MM.1S (cell line): ENCODE data around the gene PFN2.
"Not testable (repeated sequence)": the region's sequence is repeated elsewhere in the genome, so short reads cannot be mapped to it uniquely, and the experiment has no call there.

Experiments
- DNase-seq: peaks from one replicate; pipeline ENCODE4 v3.0.0-alpha.2; 2015
- H2AFZ ChIP-seq: fragments of 300-600 bp; sonication (generic); 2 replicates; pipeline ENCODE4 v1.6.0; 2016; ENCODE audit warnings: antibody characterized with exemption, low read length
- H3F3A ChIP-seq: fragments of 300-600 bp; sonication (generic); 2 replicates; pipeline ENCODE4 v1.6.1; 2016; ENCODE audit warnings: mild to moderate bottlenecking, antibody characterized with exemption, low read length, moderate library complexity, mixed read lengths; ENCODE audit not compliant: insufficient read depth
- H3K27ac ChIP-seq: fragments of 300-600 bp; sonication (generic); 2 replicates; pipeline ENCODE4 v1.5.1; 2016; ENCODE audit warnings: mild to moderate bottlenecking, low read length
- H3K27me3 ChIP-seq: fragments of 300-600 bp; sonication (generic); replicated peaks from 2 replicates; pipeline ENCODE4 v1.6.0; 2016; ENCODE audit warnings: low read length; ENCODE audit not compliant: insufficient read depth
- H3K36me3 ChIP-seq: fragments of 300-600 bp; sonication (generic); replicated peaks from 2 replicates; pipeline ENCODE4 v1.6.1; 2016; ENCODE audit warnings: mild to moderate bottlenecking, low read length, mixed read lengths; ENCODE audit not compliant: insufficient read depth
- H3K4me1 ChIP-seq: fragments of 300-600 bp; sonication (generic); 2 replicates; pipeline ENCODE4 v1.6.1; 2016; ENCODE audit warnings: low read length, mixed read lengths
- H3K4me2 ChIP-seq: fragments of 300-600 bp; sonication (generic); 2 replicates; pipeline ENCODE4 v1.6.0; 2016; ENCODE audit warnings: low read depth, low read length
- H3K4me3 ChIP-seq: fragments of 300-600 bp; sonication (generic); 2 replicates; pipeline ENCODE4 v1.5.1; 2016; ENCODE audit warnings: low read length, mixed read lengths
- H3K79me2 ChIP-seq: fragments of 300-600 bp; sonication (generic); 2 replicates; pipeline ENCODE4 v1.6.1; 2016; ENCODE audit warnings: mixed run types, low read length, mixed read lengths
- H3K9ac ChIP-seq: fragments of 300-600 bp; sonication (generic); 2 replicates; pipeline ENCODE4 v1.6.1; 2016; ENCODE audit warnings: low read length, mixed read lengths
- H3K9me2 ChIP-seq: fragments of 300-600 bp; sonication (generic); replicated peaks from 2 replicates; pipeline ENCODE4 v1.6.1; 2016; ENCODE audit warnings: mild to moderate bottlenecking, low read length, mixed read lengths; ENCODE audit not compliant: insufficient read depth
- H3K9me3 ChIP-seq: fragments of 300-600 bp; sonication (generic); replicated peaks from 2 replicates; pipeline ENCODE4 v1.6.1; 2016; ENCODE audit warnings: mild to moderate bottlenecking, low read length, mixed read lengths; ENCODE audit not compliant: insufficient read depth
- H4K20me1 ChIP-seq: fragments of 300-600 bp; sonication (generic); 2 replicates; pipeline ENCODE4 v1.6.1; 2016; ENCODE audit warnings: mild to moderate bottlenecking, low read length, moderate library complexity, mixed read lengths; ENCODE audit not compliant: insufficient read depth
- EZH2 ChIP-seq: fragments of 300-600 bp; sonication (generic); optimal IDR thresholded peaks from 2 replicates; pipeline ENCODE3; 2017; ENCODE audit warnings: low read depth, mild to moderate bottlenecking, antibody characterized with exemption, low read length, mixed read lengths
- EZH2phosphoT487 ChIP-seq: fragments of 300-600 bp; sonication (generic); IDR thresholded peaks from 2 replicates; pipeline ENCODE4 v1.6.1; 2018; ENCODE audit warnings: antibody characterized with exemption, low read length
- TF ChIP-seq, protein P1 (sequence below): fragments of 300-600 bp; sonication (generic); IDR thresholded peaks from 2 replicates; pipeline ENCODE4 v1.5.1; 2016; ENCODE audit warnings: antibody characterized with exemption, low read length, mixed read lengths

The PFN2 gene

DNA sequence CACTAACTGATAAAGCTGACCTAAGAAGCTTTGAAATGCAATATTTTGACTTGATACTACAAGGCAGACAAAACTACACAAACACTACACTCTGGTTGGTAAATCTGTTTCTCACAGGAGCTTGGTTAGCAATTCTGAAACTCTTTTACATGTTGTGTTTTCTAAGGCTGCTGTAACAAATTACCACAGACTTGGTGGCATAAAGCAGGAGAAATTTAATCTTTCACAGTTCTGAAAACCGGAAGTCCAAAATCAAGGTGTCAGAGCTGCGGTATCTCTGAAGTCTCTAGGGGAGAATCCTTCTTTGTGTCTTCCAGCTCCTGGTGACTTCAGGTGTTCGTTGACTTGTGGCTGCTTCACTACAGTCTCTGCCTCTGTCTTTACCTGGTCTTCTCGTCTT lies 12.9 kb upstream of the PFN2 start:
- Histone ChIP-seq H3K9ac (no peak overlapping the region), H3K27me3 (no peaks in the 10 kb centered on the region), H3K4me1 (no peaks in the 10 kb centered on the region), H3K79me2 (no peaks in the 10 kb centered on the region), H3K27ac (no peak overlapping the region), H3K4me3 (no peak overlapping the region), H3K9me2 (no peaks in the 10 kb centered on the region), H4K20me1 (no peaks in the 10 kb centered on the region), H3K36me3 (no peaks in the 10 kb centered on the region), H3K4me2 (no peak overlapping the region), H3K9me3 (no peaks in the 10 kb centered on the region), H2AFZ (no peak overlapping the region), H3F3A (no peaks in the 10 kb centered on the region)
- DNase-seq, result no peak
- no peak for TF ChIP-seq EZH2phosphoT487

DNA sequence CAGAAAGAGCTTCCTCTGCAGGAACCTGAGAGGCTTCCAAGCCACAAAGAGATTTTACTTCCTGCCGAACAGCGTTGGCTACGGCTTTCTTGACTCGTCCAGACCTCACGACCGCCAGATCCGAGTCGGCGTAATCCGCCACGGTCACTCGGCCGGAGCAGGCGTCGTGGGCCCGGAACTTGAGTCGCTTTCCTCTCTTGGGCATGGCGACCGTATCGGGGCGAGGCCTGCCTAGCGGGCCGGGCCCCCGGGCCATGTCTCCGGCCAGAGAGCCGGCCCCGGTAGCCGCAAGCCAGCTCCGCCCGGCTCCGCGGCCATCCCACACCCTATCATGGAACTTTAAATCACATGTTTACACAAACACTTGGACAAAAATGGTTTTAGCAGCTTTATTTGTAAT lies 12.4 kb upstream of the PFN2 start:
- not testable (repeated sequence) for H4K20me1 ChIP-seq, H3K4me2 ChIP-seq, H3K9me3 ChIP-seq, H3K9me2 ChIP-seq, H3K4me1 ChIP-seq, H2AFZ ChIP-seq, DNase-seq, H3K27me3 ChIP-seq, H3K9ac ChIP-seq, H3K27ac ChIP-seq, H3F3A ChIP-seq, H3K79me2 ChIP-seq, H3K4me3 ChIP-seq, H3K36me3 ChIP-seq

DNA sequence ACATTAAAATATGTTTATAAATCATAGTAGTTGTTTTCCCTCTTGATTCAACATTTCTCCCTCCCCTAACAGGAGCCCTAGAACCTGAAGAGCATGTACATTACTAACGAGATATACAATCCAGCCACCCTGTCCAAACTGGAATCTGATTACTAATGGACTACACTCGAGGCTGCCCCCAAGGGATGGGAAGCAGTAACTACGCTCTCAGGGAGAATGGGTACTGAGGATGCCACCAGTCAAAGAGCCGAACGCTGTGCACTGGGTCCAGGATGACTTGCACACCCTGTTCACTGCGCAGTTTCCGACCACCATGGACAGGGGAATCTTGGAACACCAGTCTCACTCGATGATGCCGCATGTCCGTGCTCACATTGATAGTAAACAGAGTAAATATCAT lies 11.3 kb upstream of the PFN2 start:
- not testable (repeated sequence) for DNase-seq, H3K9me2 ChIP-seq

DNA sequence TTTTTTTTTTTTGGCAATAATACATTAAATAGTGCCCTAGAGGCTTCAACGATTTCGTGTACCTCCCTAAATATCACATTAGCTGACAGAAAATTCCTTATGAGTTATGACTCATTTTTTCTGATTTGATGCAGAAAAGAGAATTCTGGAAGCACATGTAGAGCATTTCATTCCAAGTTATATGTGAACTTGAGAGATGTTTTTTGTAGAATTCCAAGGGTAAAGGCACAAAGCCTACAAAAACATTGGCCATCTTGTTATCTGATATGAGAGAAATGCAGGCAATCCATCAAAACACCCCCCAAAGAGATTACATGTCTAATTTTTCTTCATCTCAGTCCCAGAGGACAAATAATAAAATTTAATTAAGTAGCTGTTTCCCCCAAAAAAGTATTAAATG lies 6.7 kb upstream of the PFN2 start:
- Histone ChIP-seq H3F3A (no peaks in the 10 kb centered on the region), H3K9ac (no peak overlapping the region), H4K20me1 (no peaks in the 10 kb centered on the region), H3K79me2 (no peaks in the 10 kb centered on the region), H2AFZ (no peak overlapping the region), H3K9me2 (no peaks in the 10 kb centered on the region), H3K9me3 (no peaks in the 10 kb centered on the region), H3K4me2 (no peak overlapping the region), H3K27me3 (peaks cover 4% of the 10 kb centered on the region; the same call in 1 of the 2 replicates), H3K27ac (no peak overlapping the region), H3K4me1 (no peaks in the 10 kb centered on the region), H3K4me3 (no peak overlapping the region), H3K36me3 (no peaks in the 10 kb centered on the region)
- DNase-seq, result no peak
- TF ChIP-seq EZH2phosphoT487 (no peak), EZH2 (no peak)
- TF ChIP-seq, protein P1, sequence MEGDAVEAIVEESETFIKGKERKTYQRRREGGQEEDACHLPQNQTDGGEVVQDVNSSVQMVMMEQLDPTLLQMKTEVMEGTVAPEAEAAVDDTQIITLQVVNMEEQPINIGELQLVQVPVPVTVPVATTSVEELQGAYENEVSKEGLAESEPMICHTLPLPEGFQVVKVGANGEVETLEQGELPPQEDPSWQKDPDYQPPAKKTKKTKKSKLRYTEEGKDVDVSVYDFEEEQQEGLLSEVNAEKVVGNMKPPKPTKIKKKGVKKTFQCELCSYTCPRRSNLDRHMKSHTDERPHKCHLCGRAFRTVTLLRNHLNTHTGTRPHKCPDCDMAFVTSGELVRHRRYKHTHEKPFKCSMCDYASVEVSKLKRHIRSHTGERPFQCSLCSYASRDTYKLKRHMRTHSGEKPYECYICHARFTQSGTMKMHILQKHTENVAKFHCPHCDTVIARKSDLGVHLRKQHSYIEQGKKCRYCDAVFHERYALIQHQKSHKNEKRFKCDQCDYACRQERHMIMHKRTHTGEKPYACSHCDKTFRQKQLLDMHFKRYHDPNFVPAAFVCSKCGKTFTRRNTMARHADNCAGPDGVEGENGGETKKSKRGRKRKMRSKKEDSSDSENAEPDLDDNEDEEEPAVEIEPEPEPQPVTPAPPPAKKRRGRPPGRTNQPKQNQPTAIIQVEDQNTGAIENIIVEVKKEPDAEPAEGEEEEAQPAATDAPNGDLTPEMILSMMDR, result no peak

More for the DNA sequence above, 11.3 kb upstream of the PFN2 start:
- H3F3A ChIP-seq, H3K27me3 ChIP-seq, H3K9ac ChIP-seq, H3K79me2 ChIP-seq, H3K9me3 ChIP-seq, H3K27ac ChIP-seq, H4K20me1 ChIP-seq, H3K4me2 ChIP-seq, H3K36me3 ChIP-seq, H3K4me3 ChIP-seq, H3K4me1 ChIP-seq, H2AFZ ChIP-seq: not testable (repeated sequence)

DNA sequence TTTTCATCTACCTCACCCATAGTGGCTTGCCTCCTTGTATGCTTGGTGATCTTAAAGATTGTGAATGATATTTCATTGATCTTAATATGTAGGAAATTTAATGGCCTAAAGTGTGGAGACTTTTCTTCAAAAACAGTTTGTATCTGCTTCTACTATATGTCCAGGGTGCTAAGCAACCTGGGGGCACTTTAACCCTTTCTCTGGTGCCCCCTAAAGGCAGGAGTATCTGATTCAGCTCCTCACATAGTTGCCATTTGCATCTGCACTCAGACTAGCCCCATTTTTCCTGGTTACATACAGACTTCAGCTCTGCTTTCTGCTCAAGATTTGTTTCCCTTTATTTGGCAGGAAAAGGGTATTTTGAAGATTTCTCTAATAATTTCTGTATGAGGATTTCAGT lies 5.2 kb upstream of the PFN2 start:
- Histone ChIP-seq H3K36me3 (no peaks in the 10 kb centered on the region), H3K27ac (no peak overlapping the region), H4K20me1 (no peaks in the 10 kb centered on the region), H3K9me2 (no peaks in the 10 kb centered on the region), H3K27me3 (peaks cover 12% of the 10 kb centered on the region), H3K4me2 (no peak overlapping the region), H3F3A (peaks cover 8% of the 10 kb centered on the region; the same call in 1 of the 2 replicates), H3K4me3 (no peak overlapping the region), H2AFZ (no peak overlapping the region), H3K9ac (no peak overlapping the region), H3K9me3 (no peaks in the 10 kb centered on the region), H3K4me1 (no peaks in the 10 kb centered on the region), H3K79me2 (no peaks in the 10 kb centered on the region)
- DNase-seq, result no peak
- TF ChIP-seq EZH2 (no peak), EZH2phosphoT487 (no peak)
- TF ChIP-seq, protein P1, result no peak
